Neural progenitor cell (in vitro differentiated cells): ENCODE results near the gene CADPS. TPM values are rescaled to one million over a fixed set of nuclear protein-coding genes. Genes with fewer than 3 reads are reported as not detected.
A peak's percentile ranks its signal among the peaks of the same experiment; 100 is the strongest.

ENCODE experiments used
- DNase-seq: peaks from one replicate; pipeline ENCODE4 v3.0.0-alpha.2; 2016; ENCODE audit warnings: low spot score
- H2AFZ ChIP-seq: fragments of 200-600 bp; sonication (generic); replicated peaks from 2 replicates; pipeline ENCODE4 v1.6.1; 2016; ENCODE audit warnings: antibody characterized with exemption
- H3F3A ChIP-seq: fragments of 200-600 bp; sonication (generic); 2 replicates; pipeline ENCODE4 v1.6.1; 2016; ENCODE audit warnings: antibody characterized with exemption, low read depth
- H3K27ac ChIP-seq: fragments of 200-600 bp; sonication (generic); 2 replicates; pipeline ENCODE4 v1.5.1; 2016; ENCODE audit warnings: mild to moderate bottlenecking
- H3K27me3 ChIP-seq: fragments of 200-600 bp; sonication (generic); 2 replicates; pipeline ENCODE4 v1.6.1; 2016; ENCODE audit warnings: mild to moderate bottlenecking, moderate library complexity
- H3K36me3 ChIP-seq: fragments of 200-600 bp; sonication (generic); 2 replicates; pipeline ENCODE4 v1.5.1; 2016
- H3K4me1 ChIP-seq: fragments of 200-600 bp; sonication (generic); 2 replicates; pipeline ENCODE4 v1.6.1; 2016; ENCODE audit warnings: mixed run types
- H3K4me2 ChIP-seq: fragments of 200-600 bp; sonication (generic); 2 replicates; pipeline ENCODE4 v1.6.1; 2016
- H3K4me3 ChIP-seq: fragments of 200-600 bp; sonication (generic); 2 replicates; pipeline ENCODE4 v1.5.1; 2016
- H3K79me2 ChIP-seq: fragments of 200-600 bp; sonication (generic); 2 replicates; pipeline ENCODE4 v1.6.1; 2016; ENCODE audit warnings: low read depth
- H3K9ac ChIP-seq: fragments of 200-600 bp; sonication (generic); 2 replicates; pipeline ENCODE4 v1.6.1; 2016
- H3K9me3 ChIP-seq: fragments of 200-600 bp; sonication (generic); 2 replicates; pipeline ENCODE4 v1.5.1; 2016; ENCODE audit warnings: low read depth
- H4K20me1 ChIP-seq: fragments of 200-600 bp; sonication (generic); 2 replicates; pipeline ENCODE4 v1.6.1; 2016; ENCODE audit warnings: low read depth
- H3K27ac Mint-ChIP-seq: 3 replicates; pipeline ENCODE4 v1.8.0; 2021; ENCODE audit warnings: mixed read lengths
- H3K27me3 Mint-ChIP-seq: 2 replicates; pipeline ENCODE4 v1.8.0; 2022; ENCODE audit warnings: low read depth, mild to moderate bottlenecking, inconsistent platforms, moderate library complexity, mixed read lengths; ENCODE audit not compliant: insufficient read depth
- H3K36me3 Mint-ChIP-seq: 3 replicates; pipeline ENCODE4 v1.8.0; 2021; ENCODE audit warnings: mixed read lengths
- H3K4me1 Mint-ChIP-seq: 3 replicates; pipeline ENCODE4 v1.8.0; 2021; ENCODE audit warnings: mixed read lengths
- H3K4me3 Mint-ChIP-seq: 3 replicates; pipeline ENCODE4 v1.8.0; 2021; ENCODE audit warnings: mild to moderate bottlenecking, moderate library complexity, mixed read lengths
- H3K9me3 Mint-ChIP-seq: 3 replicates; pipeline ENCODE4 v1.8.0; 2020; ENCODE audit warnings: mixed read lengths
- EZH2 ChIP-seq: fragments of 200-600 bp; sonication (generic); IDR thresholded peaks from 2 replicates; pipeline ENCODE4 v1.6.1; 2017; ENCODE audit warnings: antibody characterized with exemption, mild to moderate bottlenecking, moderate library complexity
- EZH2phosphoT487 ChIP-seq: fragments of 200-600 bp; sonication (generic); IDR thresholded peaks from 2 replicates; pipeline ENCODE4 v1.6.1; 2017; ENCODE audit warnings: antibody characterized with exemption
- total RNA-seq: library from RNA; depleted of rRNA; stranded (reverse); fragments of >200 nt; gene quantifications from 2 replicates; pipeline ENCODE4 v1.2.3, GENCODE V29; 2015; ENCODE audit warnings: low replicate concordance
- TF ChIP-seq, protein P1 (sequence below): fragments of 200-600 bp; sonication (generic); IDR thresholded peaks from 2 replicates; pipeline ENCODE4 v1.5.1; 2017; ENCODE audit warnings: antibody characterized with exemption, mild to moderate bottlenecking

CADPS gene
- total RNA-seq, 1 donor from 2014 or later: 17.3 TPM

GRCh38 chr3:62562017-62562416 lies 313.2 kb downstream of the CADPS start:
- H3K27ac Mint-ChIP-seq: no peak overlapping the region
- H3K9me3 Mint-ChIP-seq: no peaks in the 10 kb centered on the region
- Histone ChIP-seq H3K36me3 (no peaks in the 10 kb centered on the region), H3F3A (no peaks in the 10 kb centered on the region), H3K4me2 (no peak overlapping the region), H3K9ac (no peak overlapping the region), H3K27ac (no peak overlapping the region), H3K27me3 (peaks cover 12% of the 10 kb centered on the region), H2AFZ (no peak overlapping the region), H3K4me1 (no peaks in the 10 kb centered on the region), H3K79me2 (no peaks in the 10 kb centered on the region), H3K4me3 (no peak overlapping the region), H3K9me3 (no peaks in the 10 kb centered on the region), H4K20me1 (no peaks in the 10 kb centered on the region)
- TF ChIP-seq EZH2phosphoT487 (no peak), EZH2 (no peak)
- TF ChIP-seq, protein P1, sequence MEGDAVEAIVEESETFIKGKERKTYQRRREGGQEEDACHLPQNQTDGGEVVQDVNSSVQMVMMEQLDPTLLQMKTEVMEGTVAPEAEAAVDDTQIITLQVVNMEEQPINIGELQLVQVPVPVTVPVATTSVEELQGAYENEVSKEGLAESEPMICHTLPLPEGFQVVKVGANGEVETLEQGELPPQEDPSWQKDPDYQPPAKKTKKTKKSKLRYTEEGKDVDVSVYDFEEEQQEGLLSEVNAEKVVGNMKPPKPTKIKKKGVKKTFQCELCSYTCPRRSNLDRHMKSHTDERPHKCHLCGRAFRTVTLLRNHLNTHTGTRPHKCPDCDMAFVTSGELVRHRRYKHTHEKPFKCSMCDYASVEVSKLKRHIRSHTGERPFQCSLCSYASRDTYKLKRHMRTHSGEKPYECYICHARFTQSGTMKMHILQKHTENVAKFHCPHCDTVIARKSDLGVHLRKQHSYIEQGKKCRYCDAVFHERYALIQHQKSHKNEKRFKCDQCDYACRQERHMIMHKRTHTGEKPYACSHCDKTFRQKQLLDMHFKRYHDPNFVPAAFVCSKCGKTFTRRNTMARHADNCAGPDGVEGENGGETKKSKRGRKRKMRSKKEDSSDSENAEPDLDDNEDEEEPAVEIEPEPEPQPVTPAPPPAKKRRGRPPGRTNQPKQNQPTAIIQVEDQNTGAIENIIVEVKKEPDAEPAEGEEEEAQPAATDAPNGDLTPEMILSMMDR: no peak
- no peak for DNase-seq
- H3K36me3 Mint-ChIP-seq: no peaks in the 10 kb centered on the region
- H3K4me1 Mint-ChIP-seq: peaks cover 9% of the 10 kb centered on the region
- peaks cover 8% of the 10 kb centered on the region for H3K27me3 Mint-ChIP-seq
- no peak overlapping the region for H3K4me3 Mint-ChIP-seq

- peak; percentile 14 for DNase-seq
- Histone ChIP-seq H3F3A (no peaks in the 10 kb centered on the region), H3K4me1 (no peaks in the 10 kb centered on the region), H3K36me3 (no peaks in the 10 kb centered on the region), H3K9ac (no peak overlapping the region), H3K79me2 (no peaks in the 10 kb centered on the region), H3K27ac (no peak overlapping the region), H4K20me1 (no peaks in the 10 kb centered on the region), H3K4me2 (no peak overlapping the region), H3K27me3 (peaks cover 12% of the 10 kb centered on the region), H2AFZ (no peak overlapping the region), H3K4me3 (no peak overlapping the region), H3K9me3 (no peaks in the 10 kb centered on the region)
- no peak for TF ChIP-seq EZH2phosphoT487
- TF ChIP-seq, protein P1: peak; percentile 60
- H3K27ac Mint-ChIP-seq: no peak overlapping the region
- no peaks in the 10 kb centered on the region for H3K9me3 Mint-ChIP-seq
- H3K36me3 Mint-ChIP-seq: no peaks in the 10 kb centered on the region
- peaks cover 10% of the 10 kb centered on the region for H3K27me3 Mint-ChIP-seq
- H3K4me3 Mint-ChIP-seq: no peak overlapping the region
- peaks cover 7% of the 10 kb centered on the region for H3K4me1 Mint-ChIP-seq
These were observed 315.3 kb downstream of the CADPS start for GRCh38 chr3:62559831-62560445.

DNA sequence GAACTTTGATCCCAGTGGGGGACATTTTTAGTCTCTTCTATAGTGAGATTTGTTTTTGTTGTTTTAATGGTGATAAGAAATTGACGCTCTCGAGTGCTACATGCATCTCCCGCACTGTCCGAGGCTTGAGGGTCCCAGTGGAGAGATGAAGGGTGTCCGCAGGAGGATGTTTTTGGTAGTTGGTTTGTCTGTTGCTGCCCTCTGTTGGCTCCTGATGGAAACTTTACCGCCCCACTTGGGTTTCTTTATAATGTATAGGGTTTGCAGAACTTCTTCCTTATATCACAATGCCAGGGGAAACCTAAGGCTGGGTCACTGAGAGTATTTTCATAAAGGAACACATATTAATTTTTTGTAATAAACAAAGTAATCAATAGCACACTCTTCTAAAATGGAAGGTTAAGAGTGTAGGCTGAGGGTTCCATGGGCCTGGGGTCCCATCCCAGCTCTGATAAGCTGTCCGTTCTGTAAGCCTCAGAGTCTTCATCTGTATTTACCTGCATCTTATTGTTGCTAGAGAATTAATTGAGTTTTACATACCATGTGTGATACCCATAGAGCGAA lies 316.6 kb downstream of the CADPS start:
- Histone ChIP-seq H3K79me2 (no peaks in the 10 kb centered on the region), H3K9ac (no peak overlapping the region), H3F3A (no peaks in the 10 kb centered on the region), H3K27ac (no peak overlapping the region), H4K20me1 (peaks cover 1% of the 10 kb centered on the region), H3K27me3 (peaks cover 12% of the 10 kb centered on the region), H3K4me3 (no peak overlapping the region), H3K4me1 (no peaks in the 10 kb centered on the region), H3K9me3 (no peaks in the 10 kb centered on the region), H2AFZ (no peak overlapping the region), H3K36me3 (no peaks in the 10 kb centered on the region), H3K4me2 (no peak overlapping the region)
- Mint-ChIP-seq H3K9me3 (no peaks in the 10 kb centered on the region), H3K4me3 (no peak overlapping the region), H3K27me3 (peaks cover 9% of the 10 kb centered on the region), H3K27ac (no peak overlapping the region), H3K36me3 (no peaks in the 10 kb centered on the region), H3K4me1 (peaks cover 7% of the 10 kb centered on the region)
- TF ChIP-seq, protein P1: peak; percentile 87
- no peak for TF ChIP-seq EZH2
- TF ChIP-seq EZH2phosphoT487: no peak
- peak; percentile 71 for DNase-seq
